ENCODE data around the gene PWP1. TPM values are rescaled to one million over a fixed set of nuclear protein-coding genes. Genes with fewer than 3 reads are reported as not detected.

PWP1 gene
- 89.2 to 104 TPM (median 95.5 TPM) in 5 replicates for total RNA-seq (2022; extraction: Qiagen RNA extraction)

DNA sequence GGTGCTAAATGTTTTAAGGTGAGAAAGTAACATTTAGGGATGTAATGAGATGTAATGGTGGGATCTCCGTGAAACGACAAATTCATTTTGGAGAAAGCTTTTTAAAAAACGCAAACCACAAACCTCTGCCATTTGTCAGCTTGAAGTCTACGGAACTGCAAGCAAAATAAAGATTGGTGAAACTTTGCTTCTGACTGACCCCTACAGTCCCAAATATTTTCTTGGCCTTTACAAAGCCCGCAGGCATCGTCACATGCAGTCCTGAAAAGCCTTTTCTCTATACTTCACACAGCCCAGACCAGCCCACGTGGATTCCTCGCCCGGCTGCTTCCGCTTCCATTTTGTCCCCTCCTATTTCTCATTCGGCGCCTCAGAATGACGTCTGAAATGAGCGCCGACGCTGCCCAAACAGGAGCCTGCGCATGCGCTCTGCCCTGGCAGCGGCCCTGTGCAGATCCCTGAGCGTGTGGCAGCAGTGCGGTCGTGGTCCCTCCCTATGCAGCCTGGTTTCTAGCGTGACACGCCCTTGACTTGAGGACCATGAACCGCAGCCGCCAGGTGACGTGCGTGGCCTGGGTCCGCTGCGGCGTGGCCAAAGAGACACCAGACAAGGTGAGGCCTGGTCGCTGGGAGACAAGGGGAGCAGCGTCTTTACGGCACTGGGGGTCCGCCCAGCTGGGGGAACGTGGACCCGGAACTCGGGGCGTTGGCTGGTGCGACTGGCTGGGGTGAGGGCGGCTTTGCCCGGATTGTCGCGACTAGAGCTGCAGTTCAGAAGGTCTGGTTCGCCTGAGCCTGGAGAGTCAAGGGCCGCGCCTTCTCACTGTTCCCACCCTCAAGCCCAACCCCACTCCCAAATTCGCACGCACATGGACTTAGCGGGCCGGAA is at the start of gene PWP1:
TSS of gene PWP1 (plus strand) at position 440 of the 889 bp plus-strand sequence. CDS start at position 541, 101 bp downstream.

GRCh38 chr12:107760809-107761501 is 75.4 kb downstream of the PWP1 start, which contains the start of gene PRDM4:
TSS of gene PRDM4 (minus strand) at chr12:107761137. CDS start at chr12:107760515, 622 bp downstream.

Other genes starting within 250 kb of the PWP1 start
- gene PRDM4, start 75.3 kb downstream of the PWP1 start, total RNA-seq (2022; extraction: Qiagen RNA extraction) = 19.2 to 21.7 TPM (median 19.8 TPM) in 5 replicates
- not detected in 5 replicates for gene ASCL4, start 88.9 kb downstream of the PWP1 start, total RNA-seq (2022; extraction: Qiagen RNA extraction)

Measured in A549 treated with Hydrocortisone at 1 μM for 4 hours (cell line).